TTC549 (cell line): ENCODE results near the gene SETDB2.
"Not testable (repeated sequence)": the region's sequence is repeated elsewhere in the genome, so short reads cannot be mapped to it uniquely, and the experiment has no call there.

ENCODE experiments used
- FAIRE-seq: peaks from 2 replicates; lab custom pipeline; 2012; peaks lifted over from hg19 to GRCh38; lab: Jason Lieb, UNC

SETDB2 gene

GRCh38 chr13:49466292-49466838 is 22.3 kb downstream of the SETDB2 start:
- FAIRE-seq, result no peak

GRCh38 chr13:49472186-49472585 is 28.1 kb downstream of the SETDB2 start:
- no peak for FAIRE-seq

GRCh38 chr13:49476529-49476928 is 32.5 kb downstream of the SETDB2 start:
- FAIRE-seq, result no peak

GRCh38 chr13:49481788-49482187 is 37.7 kb downstream of the SETDB2 start:
- no peak for FAIRE-seq

- FAIRE-seq, result no peak
Measured at GRCh38 chr13:49488563-49488962, 44.5 kb downstream of the SETDB2 start.

GRCh38 chr13:49494645-49495044 is 50.6 kb downstream of the SETDB2 start:
- FAIRE-seq, result no peak

GRCh38 chr13:49495783-49496762 is 52.0 kb downstream of the SETDB2 start, which contains the start of gene PHF11:
TSS of gene PHF11 (plus strand) at chr13:49495953. CDS start at chr13:49496002, 49 bp downstream.
- FAIRE-seq, result no peak

- FAIRE-seq, result not testable (repeated sequence)
Measured at GRCh38 chr13:49496837-49497236, 52.8 kb downstream of the SETDB2 start.

- no peak for FAIRE-seq
Measured at GRCh38 chr13:49497272-49497671, 53.2 kb downstream of the SETDB2 start.

- no peak for FAIRE-seq
Measured at GRCh38 chr13:49498206-49498605, 54.1 kb downstream of the SETDB2 start.

GRCh38 chr13:49499889-49500660 is 56.0 kb downstream of the SETDB2 start:
- no peak for FAIRE-seq

GRCh38 chr13:49502954-49503353 is 58.9 kb downstream of the SETDB2 start:
- no peak for FAIRE-seq

- FAIRE-seq, result no peak
Measured at GRCh38 chr13:49503951-49504350, 59.9 kb downstream of the SETDB2 start.

GRCh38 chr13:49512578-49512977 is 68.5 kb downstream of the SETDB2 start:
- no peak for FAIRE-seq

GRCh38 chr13:49516467-49516866 is 72.4 kb downstream of the SETDB2 start:
- no peak for FAIRE-seq

- FAIRE-seq, result no peak
Measured at GRCh38 chr13:49517461-49517860, 73.4 kb downstream of the SETDB2 start.

GRCh38 chr13:49521224-49521623 is 77.2 kb downstream of the SETDB2 start:
- no peak for FAIRE-seq

- FAIRE-seq, result no peak
Measured at GRCh38 chr13:49524740-49525501, 80.8 kb downstream of the SETDB2 start.

GRCh38 chr13:49527123-49527522 is 83.0 kb downstream of the SETDB2 start:
- no peak for FAIRE-seq

- FAIRE-seq, result no peak
Measured at GRCh38 chr13:49528161-49528560, 84.1 kb downstream of the SETDB2 start.

- no peak for FAIRE-seq
Measured at GRCh38 chr13:49530457-49530856, 86.4 kb downstream of the SETDB2 start.

- FAIRE-seq, result no peak
Measured at GRCh38 chr13:49532593-49532992, 88.5 kb downstream of the SETDB2 start.
